ENCODE results near the gene PRKD2.
A peak's percentile ranks its signal among the peaks of the same experiment; 100 is the strongest.
"Not testable (repeated sequence)": the region's sequence is repeated elsewhere in the genome, so short reads cannot be mapped to it uniquely, and the experiment has no call there.

The PRKD2 gene

DNA sequence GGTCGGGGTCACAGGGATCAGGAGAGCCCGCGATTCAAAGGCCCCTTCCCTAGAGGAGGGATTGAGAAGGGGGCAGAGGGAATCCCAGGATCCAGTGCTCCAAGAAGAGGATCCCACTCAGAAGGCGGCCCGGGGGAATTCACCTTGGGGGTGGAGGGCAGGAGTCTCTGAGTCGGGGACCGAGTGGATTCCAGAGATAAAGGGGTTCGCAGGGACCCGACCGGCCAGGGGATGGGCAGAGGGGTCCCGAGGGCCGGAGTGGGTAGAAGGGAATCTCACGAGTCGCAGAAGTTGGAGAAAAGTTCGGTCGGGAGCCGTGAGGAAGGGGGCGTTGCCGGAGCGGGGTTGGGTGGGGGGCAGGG is 261 bp downstream of the PRKD2 start:
- FAIRE-seq, result no peak
- DNase-seq (ENCODE audit: insufficient read length, low spot score), result no peak
- no peak for TF ChIP-seq POLR2A (IDR thresholded peaks at IDR 0.05; ENCODE audit: low read depth, low read length)

DNA sequence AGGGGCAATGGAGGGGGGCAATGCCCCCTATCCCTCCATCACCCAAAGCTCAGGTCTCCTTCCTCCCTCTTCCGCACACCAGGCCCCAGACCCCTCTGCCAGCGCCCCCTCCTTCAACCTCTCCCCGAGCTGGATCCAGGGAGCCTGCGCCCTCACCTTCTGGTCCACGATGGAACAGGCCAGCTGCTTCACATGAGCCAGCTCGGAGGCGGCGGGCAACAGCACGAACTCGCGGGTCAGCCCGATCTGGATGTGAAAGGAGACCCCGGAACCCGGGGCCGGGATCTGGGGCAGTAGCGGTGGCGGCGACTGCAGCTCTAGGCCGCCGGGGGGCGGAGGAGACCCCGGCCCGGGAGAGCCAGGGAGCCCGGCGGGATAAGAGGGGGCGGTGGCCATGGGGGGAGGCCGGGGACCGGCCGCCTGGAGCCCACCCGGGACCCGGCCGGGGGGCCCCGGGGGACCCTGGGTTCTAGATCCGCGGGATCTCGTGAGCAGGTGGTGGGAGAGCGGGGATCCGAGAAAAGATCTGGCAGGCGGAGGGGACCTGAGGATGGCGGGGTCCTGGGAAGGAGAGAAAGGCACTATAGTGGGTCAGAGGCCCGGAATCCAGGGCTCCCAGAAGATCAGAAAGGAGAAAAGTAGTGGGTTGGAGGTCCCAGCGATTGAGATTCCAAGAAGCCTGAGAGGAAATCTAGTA is 791 bp downstream of the PRKD2 start:
- DNase-seq (ENCODE audit: insufficient read length, low spot score) (no peak), FAIRE-seq (no peak)
- no peak for TF ChIP-seq POLR2A (IDR thresholded peaks at IDR 0.05; ENCODE audit: low read depth, low read length)

DNA sequence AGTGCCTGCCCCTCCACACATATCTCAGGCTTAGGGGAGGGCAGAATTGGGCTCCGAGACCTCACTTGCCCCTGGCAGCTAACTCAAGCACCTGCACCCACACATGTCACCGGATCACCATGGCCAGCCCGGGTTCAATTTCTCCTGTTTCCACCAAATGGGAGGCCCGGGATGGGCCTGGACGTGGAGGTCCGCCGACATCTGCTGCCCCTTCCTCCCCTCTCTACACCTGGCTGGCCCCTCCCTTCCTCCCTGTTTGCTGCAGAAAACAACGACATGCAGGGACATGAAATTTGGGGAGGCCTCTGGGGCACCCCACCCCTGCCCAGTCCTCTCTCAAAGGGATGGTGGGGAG is 1.3 kb downstream of the PRKD2 start:
- no peak for DNase-seq (ENCODE audit: insufficient read length, low spot score)
- no peak for TF ChIP-seq POLR2A (IDR thresholded peaks at IDR 0.05; ENCODE audit: low read depth, low read length)
- no peak for FAIRE-seq

DNA sequence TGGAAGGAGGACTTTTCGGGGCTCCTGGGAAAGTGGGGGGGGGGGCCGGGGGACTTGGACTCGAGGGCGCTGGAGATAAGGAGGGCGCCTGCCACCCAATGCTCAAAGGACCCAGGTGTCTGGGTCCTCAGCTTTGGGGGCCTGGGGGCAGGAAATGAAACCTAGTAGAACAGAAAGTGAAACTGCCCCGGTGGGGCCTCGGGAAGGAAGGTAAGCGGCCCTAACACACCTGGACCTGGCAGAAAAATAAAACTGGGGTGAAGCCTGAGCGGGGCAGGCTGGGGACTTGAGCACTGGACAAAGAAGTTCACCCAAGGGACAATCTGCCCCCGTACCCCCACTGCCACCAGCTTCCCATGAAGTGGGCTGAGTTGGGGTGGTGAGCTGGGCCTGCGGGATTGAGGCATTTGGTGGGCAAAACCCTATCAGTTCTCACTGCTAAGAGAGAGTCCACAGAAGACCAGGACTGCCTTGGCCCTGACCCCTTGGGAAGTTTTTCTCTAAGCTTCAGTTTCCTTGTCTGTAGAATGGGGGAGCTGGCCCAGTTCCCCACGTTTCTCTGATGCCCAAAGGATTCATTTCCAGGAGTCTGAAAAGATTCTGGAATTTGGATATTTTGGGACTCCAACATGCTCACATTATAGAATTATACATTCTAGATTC is 2.3 kb downstream of the PRKD2 start:
- FAIRE-seq (no peak), DNase-seq (ENCODE audit: insufficient read length, low spot score) (no peak)
- TF ChIP-seq POLR2A (IDR thresholded peaks at IDR 0.05; ENCODE audit: low read depth, low read length), result no peak

DNA sequence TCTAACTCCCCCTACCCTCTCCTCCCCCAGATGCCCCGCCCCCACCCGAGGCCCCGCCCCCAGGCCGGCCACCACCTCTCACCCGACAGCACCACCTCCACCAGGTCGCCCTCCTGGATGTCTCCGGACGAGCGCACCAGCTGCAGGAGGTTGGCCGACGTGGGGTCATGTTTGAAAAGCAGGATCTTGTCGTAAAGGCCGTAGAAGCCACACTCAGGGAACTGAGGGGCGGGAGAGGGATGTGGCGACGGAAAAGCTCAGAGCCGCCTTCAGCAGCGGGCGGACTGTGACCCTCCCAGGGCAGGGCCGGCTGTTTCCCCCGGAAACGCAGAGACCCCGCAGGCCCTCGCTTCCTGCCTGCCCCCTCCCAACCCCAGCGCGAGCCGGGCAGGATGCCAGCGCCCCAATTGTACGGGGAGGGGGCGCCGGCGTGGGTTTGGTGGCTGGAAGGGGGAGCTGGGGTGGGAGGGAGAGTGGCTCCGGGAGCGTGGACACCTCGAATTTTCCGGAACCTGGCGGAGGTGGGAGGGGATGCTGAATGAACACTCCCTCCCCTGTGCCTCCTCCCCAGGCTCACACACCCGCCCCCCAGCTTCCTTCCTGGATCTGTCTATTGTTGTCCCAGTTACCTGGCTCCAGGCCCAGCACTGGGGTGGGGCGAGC is 3.0 kb downstream of the PRKD2 start:
- FAIRE-seq (no peak), DNase-seq (ENCODE audit: insufficient read length, low spot score) (peak; percentile 93)

DNA sequence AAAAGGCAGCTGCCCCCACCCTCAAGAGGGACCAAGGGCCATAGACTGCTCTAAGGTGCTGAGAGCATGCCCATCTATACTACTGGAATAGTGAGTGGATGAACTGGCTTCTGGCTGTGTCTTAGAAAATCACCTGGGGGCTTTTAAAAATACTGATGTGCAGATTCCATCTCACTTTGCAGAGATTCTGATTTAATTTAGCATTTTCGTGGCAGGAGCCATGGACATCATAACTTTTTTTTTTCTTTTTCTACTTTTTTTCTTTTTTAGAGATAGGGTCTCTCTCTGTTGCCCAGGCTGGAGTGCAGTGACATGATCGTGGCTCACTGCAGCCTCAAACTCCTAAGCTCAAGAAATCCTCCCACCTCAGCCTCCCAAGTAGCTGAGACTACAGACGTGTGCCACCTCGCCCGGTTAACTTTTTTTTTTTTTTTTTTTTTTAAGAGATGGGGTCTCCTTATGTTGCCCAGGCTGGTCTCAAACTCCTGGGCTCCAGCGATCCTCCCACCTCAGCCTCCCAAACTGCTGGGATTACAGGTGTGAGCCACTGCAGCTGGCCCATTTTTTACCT is 4.1 kb downstream of the PRKD2 start:
- FAIRE-seq; DNase-seq (ENCODE audit: insufficient read length, low spot score): not testable (repeated sequence)

More for the DNA sequence above, 3.0 kb downstream of the PRKD2 start:
- TF ChIP-seq POLR2A (IDR thresholded peaks at IDR 0.05; ENCODE audit: low read depth, low read length), result no peak

DNA sequence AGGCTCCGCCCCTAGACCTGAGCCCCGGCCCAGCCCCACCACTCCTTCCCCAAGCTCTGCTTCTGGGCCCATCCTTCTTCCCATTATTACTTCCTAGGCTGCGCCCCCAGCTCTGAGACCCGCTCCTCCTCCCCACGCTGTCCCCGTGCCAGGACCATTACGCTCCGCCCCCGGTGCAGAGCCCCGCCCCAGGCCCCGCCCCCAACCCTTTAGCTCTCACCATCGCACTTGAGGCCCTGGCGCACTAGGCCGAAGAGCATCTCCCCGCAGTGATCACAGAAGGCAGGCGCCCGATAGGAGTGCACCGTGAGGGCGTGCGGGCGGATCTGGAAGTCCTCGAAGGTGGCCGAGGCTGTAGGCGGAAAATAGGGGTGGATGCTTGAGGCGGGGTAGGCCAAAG is 6.2 kb downstream of the PRKD2 start:
- FAIRE-seq (no peak), DNase-seq (ENCODE audit: insufficient read length, low spot score) (no peak)
- TF ChIP-seq POLR2A (IDR thresholded peaks at IDR 0.05; ENCODE audit: low read depth, low read length), result no peak

DNA sequence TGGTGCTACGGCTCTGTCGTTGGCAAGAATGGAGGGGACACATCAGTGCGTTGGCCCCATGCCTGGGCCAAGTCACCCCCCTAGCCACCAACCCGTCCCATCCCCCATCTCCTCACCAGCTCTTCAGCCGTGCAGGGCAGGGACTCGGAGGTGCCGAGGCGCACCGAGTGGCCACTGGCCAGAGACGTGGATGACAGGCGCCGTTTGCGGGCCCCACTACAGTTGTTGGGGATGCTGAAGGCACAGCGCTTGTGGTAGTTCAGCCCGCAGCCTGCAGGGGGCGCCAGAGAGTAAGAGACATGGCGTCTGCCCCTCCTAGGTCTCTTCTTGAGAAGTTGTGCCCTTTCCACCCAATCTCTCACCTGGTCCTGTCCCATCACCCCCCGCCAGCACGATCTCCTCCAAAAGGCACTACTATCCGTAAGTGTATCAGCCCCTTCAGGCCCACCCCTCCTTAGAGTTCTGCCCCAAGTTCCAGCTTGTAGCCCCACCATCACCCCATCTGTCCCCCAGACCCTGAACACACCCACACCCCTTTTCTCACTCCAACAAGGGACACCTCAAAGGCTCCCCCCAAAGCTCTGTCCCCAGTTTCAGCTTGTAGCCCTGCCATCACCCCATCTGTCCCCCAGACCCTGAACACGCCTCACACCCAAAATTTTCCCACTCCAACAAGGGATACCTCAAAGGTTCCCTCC is 12.4 kb downstream of the PRKD2 start:
- FAIRE-seq (no peak), DNase-seq (ENCODE audit: insufficient read length, low spot score) (peak; percentile 44)
- TF ChIP-seq POLR2A (IDR thresholded peaks at IDR 0.05; ENCODE audit: low read depth, low read length), result no peak

DNA sequence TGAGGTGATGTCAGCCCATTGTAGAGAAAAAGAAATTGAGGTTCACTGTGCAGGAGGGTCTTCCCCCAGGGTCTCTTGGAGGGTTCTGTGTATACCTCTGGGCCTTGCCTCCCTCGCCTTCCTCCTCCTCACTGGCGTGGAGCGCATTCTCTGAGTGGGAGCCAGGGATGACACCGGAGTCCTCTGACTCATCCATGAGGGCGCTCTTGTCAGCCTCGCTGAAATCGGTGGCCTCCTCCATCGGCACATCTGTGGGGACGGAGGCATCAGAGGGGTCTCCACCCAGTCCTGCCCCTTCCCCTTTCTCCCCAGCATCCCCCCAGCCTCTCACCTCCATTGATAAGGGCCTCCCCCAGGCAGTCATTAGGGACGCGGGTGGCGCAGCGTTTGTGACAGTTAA is 16.2 kb downstream of the PRKD2 start:
- DNase-seq (ENCODE audit: insufficient read length, low spot score) (no peak), FAIRE-seq (no peak)
- no peak for TF ChIP-seq POLR2A (IDR thresholded peaks at IDR 0.05; ENCODE audit: low read depth, low read length)

DNA sequence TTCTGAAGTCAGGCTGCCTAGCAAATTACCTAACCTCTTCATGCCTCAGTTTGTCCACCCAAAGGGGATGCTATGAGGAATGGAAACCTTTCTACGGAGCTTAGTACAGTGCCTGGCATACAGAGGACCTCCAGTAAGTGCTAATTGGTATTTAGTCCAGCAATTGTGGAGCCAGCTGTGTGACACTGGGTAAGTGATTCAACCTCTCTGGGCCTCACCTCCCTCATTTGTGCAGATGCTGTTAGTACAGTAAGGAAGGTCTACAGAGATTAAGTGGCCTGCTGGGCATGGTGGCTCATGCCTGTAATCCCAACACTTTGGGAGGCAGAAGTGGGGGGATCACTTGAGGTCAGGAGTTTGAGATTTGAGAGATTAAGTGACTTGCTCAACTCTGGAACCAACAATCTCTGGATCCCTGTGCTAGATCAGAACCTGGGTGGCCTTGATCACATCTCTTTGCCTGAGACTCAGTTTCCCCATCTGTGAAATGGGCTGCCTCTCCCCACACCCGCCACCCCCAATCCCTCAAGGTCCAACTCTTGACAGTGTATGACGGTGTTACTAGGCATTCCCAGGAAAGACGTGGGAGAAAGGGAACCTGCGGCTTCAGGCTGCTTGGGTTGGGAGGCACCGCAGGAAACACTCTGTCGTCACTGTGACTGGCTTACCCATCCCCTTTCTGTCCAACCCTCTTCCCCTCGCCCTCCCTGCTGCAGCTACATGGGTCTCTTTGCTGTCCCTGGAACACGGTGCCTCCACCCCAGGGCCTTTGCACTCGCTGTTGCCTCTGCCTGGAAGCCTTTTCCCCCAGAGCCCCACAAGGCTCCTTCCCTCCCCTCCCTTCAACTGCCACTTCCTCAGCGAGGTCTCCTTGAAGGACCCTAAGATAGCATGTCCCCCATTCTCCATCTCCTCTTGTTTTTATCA is 18.3 kb downstream of the PRKD2 start:
- FAIRE-seq, result no peak
- TF ChIP-seq POLR2A (IDR thresholded peaks at IDR 0.05; ENCODE audit: low read depth, low read length), result no peak
- DNase-seq (ENCODE audit: insufficient read length, low spot score), result no peak

DNA sequence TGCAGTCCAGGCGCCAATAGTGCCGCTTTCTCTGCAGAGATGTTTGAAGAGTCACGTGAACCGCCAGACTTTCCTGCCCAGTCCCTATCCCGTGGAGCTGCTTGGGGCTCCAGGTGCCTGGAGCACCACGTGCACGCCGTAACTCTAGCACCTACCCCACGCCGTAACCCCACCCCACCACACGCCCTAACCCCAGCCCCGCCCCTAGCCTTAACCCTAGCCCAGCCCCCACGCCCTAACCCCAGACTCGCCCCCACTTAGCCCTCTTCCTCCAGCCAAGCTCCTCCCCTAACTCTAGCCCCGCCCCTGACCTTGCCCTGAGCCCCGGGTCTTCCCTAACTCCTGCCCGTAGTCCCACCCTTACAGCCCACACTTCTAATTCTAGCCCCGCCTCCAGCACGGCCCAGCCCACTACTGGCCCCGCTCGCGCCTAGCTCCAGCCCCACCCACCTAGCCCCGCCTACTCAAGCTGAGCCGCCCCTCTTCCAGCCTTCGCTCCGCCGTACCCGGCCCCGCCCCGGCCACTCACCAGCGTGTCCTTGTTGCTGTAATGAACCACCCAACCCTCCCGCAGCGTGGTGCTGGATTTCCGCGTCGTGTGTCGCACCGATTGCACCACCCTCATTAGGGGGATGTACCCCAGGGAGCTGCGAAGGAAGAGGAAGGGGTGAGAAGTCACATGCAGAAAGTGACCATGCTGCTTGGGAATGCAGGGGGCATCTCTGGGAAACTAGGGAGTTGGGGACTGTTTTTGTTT is 19.5 kb downstream of the PRKD2 start:
- TF ChIP-seq POLR2A (IDR thresholded peaks at IDR 0.05; ENCODE audit: low read depth, low read length), result no peak
- FAIRE-seq (no peak), DNase-seq (ENCODE audit: insufficient read length, low spot score) (no peak)

DNA sequence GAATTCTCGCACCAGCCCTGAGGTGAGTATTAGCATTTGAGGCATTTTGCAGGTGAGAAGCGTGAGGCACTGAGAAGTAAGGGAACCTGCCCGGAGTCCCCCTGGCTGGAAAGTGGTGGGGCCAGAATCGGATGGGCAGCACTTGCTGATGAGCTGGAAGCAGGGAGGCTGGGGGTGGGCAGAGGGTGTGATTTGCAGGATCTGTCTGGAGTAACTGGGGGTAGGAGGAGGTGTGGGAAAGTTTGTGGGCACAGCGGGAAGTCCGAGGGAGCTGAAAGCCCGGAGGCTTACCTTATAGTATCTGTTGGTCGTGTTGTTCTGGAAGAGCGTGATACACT is 20.1 kb downstream of the PRKD2 start:
- no peak for TF ChIP-seq POLR2A (IDR thresholded peaks at IDR 0.05; ENCODE audit: low read depth, low read length)
- no peak for DNase-seq (ENCODE audit: insufficient read length, low spot score)
- no peak for FAIRE-seq

DNA sequence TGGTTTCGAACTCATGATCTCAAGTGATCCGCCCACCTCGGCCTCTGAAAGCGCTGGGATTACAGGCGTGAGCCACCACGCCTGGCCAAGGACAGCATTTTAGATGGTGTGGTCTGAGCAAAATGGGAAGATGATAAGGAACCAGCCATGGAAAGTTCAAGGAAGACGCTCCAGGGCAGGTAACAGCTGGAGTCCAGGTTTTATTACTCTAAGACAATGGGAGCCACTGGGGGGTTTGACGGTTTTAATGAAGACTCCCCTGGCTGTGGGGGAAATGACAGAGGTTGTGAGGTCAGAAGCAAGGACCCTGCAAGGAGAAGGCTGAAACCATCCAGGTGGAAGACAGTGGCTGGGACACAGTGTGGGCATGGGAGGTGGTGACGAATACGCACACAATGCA is 20.9 kb downstream of the PRKD2 start:
- no peak for FAIRE-seq

More for the DNA sequence above, 20.9 kb downstream of the PRKD2 start:
- TF ChIP-seq POLR2A (IDR thresholded peaks at IDR 0.05; ENCODE audit: low read depth, low read length), result no peak
- DNase-seq (ENCODE audit: insufficient read length, low spot score), result no peak

Data from H54 (cell line).